Body of pancreas (tissue), 4 donors: ENCODE measurements around the gene OGT. TPM values are rescaled to one million over a fixed set of nuclear protein-coding genes. Genes with fewer than 3 reads are reported as not detected.

Experiments used
- ATAC-seq: fragments of 150-250 bp; one replicate; pipeline ENCODE4 v1.9.1; 2016
- DNase-seq, 4 donors: peaks; one replicate each; pipeline ENCODE4 v3.0.0-alpha.2; 2019
- H3K27ac ChIP-seq, 4 donors: fragments of 200-600 bp; sonication (generic); 1 replicate in 3 of 4; 2 replicates in 1 of 4; pipeline versions ENCODE4 v1.5.1 to v1.6.1; 2016 to 2019; ENCODE audit warnings: mild to moderate bottlenecking in 1 of 4, mixed read lengths in 1 of 4, moderate library complexity in 1 of 4
- H3K27me3 ChIP-seq, 2 donors: fragments of 200-600 bp; sonication (generic); one replicate each; pipeline ENCODE4 v1.6.0; 2016; ENCODE audit warnings: mild to moderate bottlenecking in 1 of 2
- H3K36me3 ChIP-seq, 2 donors: fragments of 200-600 bp; sonication (generic); replicated peaks in 1 of 2; 2 replicates each; pipeline ENCODE4 v1.5.1; 2016; ENCODE audit warnings: low read depth in 2 of 2; ENCODE audit not compliant: insufficient read depth in 1 of 2
- H3K4me1 ChIP-seq: fragments of 200-600 bp; sonication (generic); one replicate; pipeline ENCODE4 v1.6.0; 2016
- H3K4me3 ChIP-seq, 2 donors: fragments of 200-600 bp; sonication (generic); 1 replicate in 1 of 2; 2 replicates in 1 of 2; pipeline ENCODE4 v1.5.1; 2016 to 2019
- H3K9me3 ChIP-seq, 3 donors: fragments of 200-600 bp; sonication (generic); 1 replicate in 2 of 3; 2 replicates in 1 of 3; pipeline ENCODE4 v1.5.1; 2016
- CTCF ChIP-seq, 7 experiments: fragments of 450-650 bp in 4 of 7; fragments of 200-600 bp in 3 of 7; sonication (generic) in 3 of 7; IDR thresholded peaks; one replicate each; pipeline ENCODE4 v1.5.1; 2016 to 2019; ENCODE audit warnings: antibody characterized with exemption in 7 of 7
- POLR2A ChIP-seq, 3 donors: fragments of 450-650 bp; IDR thresholded peaks; one replicate each; pipeline ENCODE4 v1.6.1; 2016; ENCODE audit warnings: antibody characterized with exemption in 3 of 3, mild to moderate bottlenecking in 2 of 3
- WGBS, 2 donors: methylation state at CpG; one replicate each; pipeline ENCODE4 v1.1.5; 2017; 5-methylcytosine and 5-hydroxymethylcytosine counted together
- intact Hi-C: fragments of 100-400 bp; cut with DNase I; formaldehyde crosslinking; loops from one replicate; pipeline ENCODE4 v1.15.1; 2023
- total RNA-seq, 2 donors: library from RNA; depleted of rRNA; stranded (reverse); fragments of >200 nt; gene quantifications; one replicate each; pipeline ENCODE4 v1.1.0, GENCODE V29; 2016

Gene OGT
- total RNA-seq, 2 donors from 2014 or later: 180 to 184 TPM

- H3K27me3 ChIP-seq: no peaks in the 10 kb centered on the region
- no peak overlapping the region for H3K27ac ChIP-seq
- H3K36me3 ChIP-seq: no peaks in the 10 kb centered on the region
- WGBS, 2 donors: 30 to 31% methylated on average over 9 of the region's 9 CpGs
- intact Hi-C loops: no loop called here
- DNase-seq (no peak), ATAC-seq (no peak)
- no peak for TF ChIP-seq CTCF (IDR thresholded peaks at IDR 0.05)
- no peak for TF ChIP-seq POLR2A (IDR thresholded peaks at IDR 0.05)
- peaks cover 40% of the 10 kb centered on the region for H3K4me1 ChIP-seq
- no peak overlapping the region for H3K4me3 ChIP-seq
- H3K9me3 ChIP-seq: no peaks in the 10 kb centered on the region
Observed at GRCh38 chrX:71537743-71538142, 4.8 kb downstream of the OGT start.

GRCh38 chrX:71540801-71541200 is 7.9 kb downstream of the OGT start:
- no peak for ATAC-seq
- TF ChIP-seq POLR2A (IDR thresholded peaks at IDR 0.05) (no peak), CTCF (IDR thresholded peaks at IDR 0.05) (no peak)
- Histone ChIP-seq H3K4me3 (no peak overlapping the region), H3K27me3 (no peaks in the 10 kb centered on the region), H3K9me3 (no peaks in the 10 kb centered on the region), H3K4me1 (peaks cover 48% of the 10 kb centered on the region), H3K27ac (peak overlapping the region in 2 of 4 donors; percentile 17 to 52), H3K36me3 (no peaks in the 10 kb centered on the region)
- DNase-seq: no peak
- 37 to 41% methylated on average over 3 of the region's 3 CpGs for WGBS, 2 donors
- intact Hi-C loops: no loop called here

GRCh38 chrX:71541210-71542022 is 8.5 kb downstream of the OGT start:
- Histone ChIP-seq H3K27ac (peak overlapping the region in 1 of 4 donors; percentile 52), H3K36me3 (peaks cover 0 to 3% of the 10 kb centered on the region in 2 donors), H3K4me1 (peaks cover 48% of the 10 kb centered on the region), H3K27me3 (no peaks in the 10 kb centered on the region), H3K9me3 (no peaks in the 10 kb centered on the region), H3K4me3 (no peak overlapping the region)
- 25 to 31% methylated on average over 8 of the region's 8 CpGs for WGBS, 2 donors
- DNase-seq (no peak), ATAC-seq (no peak)
- TF ChIP-seq CTCF (IDR thresholded peaks at IDR 0.05) (no peak), POLR2A (IDR thresholded peaks at IDR 0.05) (no peak)
- intact Hi-C loops: no loop called here

- intact Hi-C loops: no loop called here
- ATAC-seq (no peak), DNase-seq (no peak)
- H3K36me3 ChIP-seq: peaks cover 0 to 3% of the 10 kb centered on the region in 2 donors
- no peaks in the 10 kb centered on the region for H3K9me3 ChIP-seq
- no peak for TF ChIP-seq CTCF (IDR thresholded peaks at IDR 0.05)
- TF ChIP-seq POLR2A (IDR thresholded peaks at IDR 0.05): no peak
- H3K27me3 ChIP-seq: no peaks in the 10 kb centered on the region
- peak overlapping the region in 2 of 4 donors; percentile 25 to 62 for H3K27ac ChIP-seq
- H3K4me3 ChIP-seq: no peak overlapping the region
- WGBS, 2 donors: 25 to 41% methylated on average over 1 of the region's 1 CpG
- H3K4me1 ChIP-seq: peaks cover 48% of the 10 kb centered on the region
Observed at GRCh38 chrX:71542411-71542810, 9.5 kb downstream of the OGT start.

- peaks cover 0 to 3% of the 10 kb centered on the region in 2 donors for H3K36me3 ChIP-seq
- DNase-seq: no peak
- peak; percentile 25 for ATAC-seq
- TF ChIP-seq POLR2A (IDR thresholded peaks at IDR 0.05) (no peak), CTCF (IDR thresholded peaks at IDR 0.05) (no peak)
- 62 to 72% methylated on average over 2 of the region's 2 CpGs for WGBS, 2 donors
- H3K9me3 ChIP-seq: no peaks in the 10 kb centered on the region
- no peaks in the 10 kb centered on the region for H3K27me3 ChIP-seq
- intact Hi-C loops: no loop called here
- no peak overlapping the region for H3K4me3 ChIP-seq
- peaks cover 43% of the 10 kb centered on the region for H3K4me1 ChIP-seq
- peak overlapping the region in 3 of 4 donors; percentile 25 to 62 (median 43) for H3K27ac ChIP-seq
Observed at GRCh38 chrX:71542825-71543224, 9.9 kb downstream of the OGT start.
